HuH-7 (cell line): ENCODE data around the gene PDCD1LG2.

Experiments
- DNase-seq: peaks from one replicate; pipeline ENCODE4 v3.0.0; 2011; ENCODE audit warnings: low spot score

Gene PDCD1LG2

DNA sequence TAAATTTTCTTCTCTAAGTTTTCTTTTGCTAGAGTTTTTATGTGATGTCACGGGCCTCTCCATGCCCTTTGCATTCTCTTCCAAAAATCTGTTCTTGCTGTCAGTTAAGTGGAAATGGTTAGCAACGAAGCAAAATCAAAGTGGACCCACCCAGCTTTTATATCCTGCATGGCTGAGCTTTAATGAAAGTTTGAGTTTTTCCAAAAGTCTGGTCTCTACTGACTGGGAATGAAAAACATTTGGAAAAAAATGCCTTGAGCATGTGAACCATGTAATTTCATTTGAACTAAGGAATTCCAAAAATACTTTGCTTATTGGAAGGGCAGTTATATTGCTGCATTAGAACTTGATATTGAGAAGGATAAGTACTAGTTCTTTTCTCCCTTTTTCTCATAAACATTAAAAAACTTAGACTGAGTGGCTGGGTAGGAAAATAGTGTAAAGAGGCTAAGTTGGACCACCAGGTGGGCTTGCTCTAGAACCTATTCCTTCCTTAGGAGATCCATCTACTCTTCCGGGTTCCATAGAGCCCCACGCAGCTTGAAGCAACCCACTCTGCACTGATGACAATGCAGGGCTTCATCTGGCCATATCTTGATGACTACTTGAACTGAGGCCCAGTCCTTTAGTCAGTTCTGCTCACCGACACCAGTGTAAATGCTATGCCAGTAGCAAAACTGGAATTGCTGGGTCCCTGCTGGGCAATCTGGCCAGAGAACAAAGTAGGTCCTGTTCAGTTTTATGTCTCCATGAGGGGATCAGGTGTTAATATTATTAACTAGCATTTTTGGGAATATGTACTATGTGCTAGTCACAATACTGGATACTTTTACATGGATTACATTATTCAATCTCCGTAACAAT is 101.2 kb downstream of the PDCD1LG2 start:
- no peak for DNase-seq

DNA sequence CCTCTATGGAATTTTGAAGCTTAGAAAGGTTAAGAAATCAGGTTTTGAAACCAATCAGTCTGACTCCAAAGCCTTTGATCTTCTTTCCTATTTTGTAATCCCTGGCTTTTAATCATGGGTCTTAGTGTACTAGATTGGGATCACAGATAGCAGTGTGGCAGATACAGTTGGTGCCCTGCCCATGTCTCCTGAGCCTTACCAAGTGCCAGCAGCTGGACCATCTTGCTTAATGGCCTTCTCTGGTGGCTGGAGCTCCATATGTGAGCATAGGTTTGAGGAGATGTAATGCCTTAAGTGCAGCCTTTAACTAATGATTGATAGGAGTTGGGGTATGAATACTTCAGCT is 101.8 kb downstream of the PDCD1LG2 start:
- DNase-seq, result no peak

- DNase-seq, result no peak
Observed at GRCh38 chr9:5614192-5614591, 103.9 kb downstream of the PDCD1LG2 start.

- no peak for DNase-seq
Observed at GRCh38 chr9:5614985-5615384, 104.7 kb downstream of the PDCD1LG2 start.

DNA sequence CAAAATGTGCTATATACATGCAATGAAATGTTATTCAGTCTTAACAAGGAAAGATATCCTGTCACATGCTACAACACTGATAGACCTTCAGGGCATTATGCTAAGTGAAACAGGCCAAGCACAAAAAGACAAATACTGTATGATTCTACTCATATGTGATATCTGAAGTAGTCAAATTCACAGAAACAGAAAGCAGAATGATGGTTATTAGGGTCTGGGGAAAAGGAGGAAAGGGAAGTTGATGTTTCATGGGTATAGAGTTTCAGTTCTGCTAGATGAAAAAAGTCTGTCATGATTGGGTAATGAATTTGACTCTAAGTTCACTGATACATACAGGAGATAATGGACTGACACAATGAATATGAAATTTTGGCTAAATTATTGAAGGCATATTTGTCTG is 107.4 kb downstream of the PDCD1LG2 start:
- DNase-seq, result no peak

DNA sequence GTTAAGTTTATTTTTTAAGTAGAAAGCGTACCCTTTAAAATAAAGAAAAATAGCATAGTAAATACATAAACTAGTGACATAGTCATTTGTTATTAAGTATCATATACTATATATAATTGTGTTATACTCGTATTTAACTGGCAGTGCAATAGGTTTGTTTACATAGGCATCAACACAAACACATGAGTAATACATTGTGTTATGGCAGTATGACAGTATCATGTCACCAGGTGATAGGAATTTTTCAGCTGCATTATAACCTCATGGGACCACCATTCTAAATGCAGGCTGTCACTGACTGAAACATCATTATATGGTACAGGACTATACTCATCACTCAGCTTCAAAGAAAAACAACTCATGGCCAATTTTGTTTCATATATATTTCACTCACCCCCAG is 110.2 kb downstream of the PDCD1LG2 start:
- DNase-seq, result no peak
